GM18502 (cell line): ENCODE measurements around the gene PPM1D.
"Not testable (repeated sequence)": the region's sequence is repeated elsewhere in the genome, so short reads cannot be mapped to it uniquely, and the experiment has no call there.

Source experiments
- ATAC-seq: cut with Tn5 transposase; IDR thresholded peaks from one replicate; pipeline ENCODE4 v1.9.1; 2021; ENCODE audit warnings: mild to moderate bottlenecking; ENCODE audit not compliant: unreplicated experiment, poor library complexity

PPM1D gene

GRCh38 chr17:60592750-60593149 is 7.2 kb upstream of the PPM1D start:
- ATAC-seq, result no peak

GRCh38 chr17:60593441-60594036 is 6.5 kb upstream of the PPM1D start:
- ATAC-seq, result not testable (repeated sequence)

GRCh38 chr17:60594170-60594569 is 5.8 kb upstream of the PPM1D start:
- ATAC-seq, result not testable (repeated sequence)

- ATAC-seq, result no peak
Observed at GRCh38 chr17:60594734-60595133, 5.3 kb upstream of the PPM1D start.

- no peak for ATAC-seq
Observed at GRCh38 chr17:60597297-60597696, 2.7 kb upstream of the PPM1D start.

GRCh38 chr17:60598001-60598736 is 1.8 kb upstream of the PPM1D start:
- no peak for ATAC-seq

- peak; percentile 19 for ATAC-seq
Observed at GRCh38 chr17:60599220-60599619, 773 bp upstream of the PPM1D start.

- peak; percentile 14 for ATAC-seq
Observed at GRCh38 chr17:60600490-60601446, 775 bp downstream of the PPM1D start.

- no peak for ATAC-seq
Observed at GRCh38 chr17:60601447-60602384, 1.7 kb downstream of the PPM1D start.

GRCh38 chr17:60602385-60602742 is 2.4 kb downstream of the PPM1D start:
- ATAC-seq, result no peak

- ATAC-seq, result no peak
Observed at GRCh38 chr17:60602871-60603270, 2.9 kb downstream of the PPM1D start.

GRCh38 chr17:60603477-60603876 is 3.5 kb downstream of the PPM1D start:
- not testable (repeated sequence) for ATAC-seq

GRCh38 chr17:60604686-60605334 is 4.8 kb downstream of the PPM1D start:
- no peak for ATAC-seq

GRCh38 chr17:60606036-60606435 is 6.0 kb downstream of the PPM1D start:
- ATAC-seq, result no peak

GRCh38 chr17:60610473-60610872 is 10.5 kb downstream of the PPM1D start:
- ATAC-seq, result no peak

- ATAC-seq, result not testable (repeated sequence)
Observed at GRCh38 chr17:60611321-60611720, 11.3 kb downstream of the PPM1D start.

GRCh38 chr17:60613325-60613724 is 13.3 kb downstream of the PPM1D start:
- ATAC-seq, result no peak

- ATAC-seq, result not testable (repeated sequence)
Observed at GRCh38 chr17:60613796-60614195, 13.8 kb downstream of the PPM1D start.

GRCh38 chr17:60614247-60614646 is 14.3 kb downstream of the PPM1D start:
- ATAC-seq, result not testable (repeated sequence)
